ENCODE data around the gene PYY.
A peak's percentile ranks its signal among the peaks of the same experiment; 100 is the strongest.

PYY gene

DNA sequence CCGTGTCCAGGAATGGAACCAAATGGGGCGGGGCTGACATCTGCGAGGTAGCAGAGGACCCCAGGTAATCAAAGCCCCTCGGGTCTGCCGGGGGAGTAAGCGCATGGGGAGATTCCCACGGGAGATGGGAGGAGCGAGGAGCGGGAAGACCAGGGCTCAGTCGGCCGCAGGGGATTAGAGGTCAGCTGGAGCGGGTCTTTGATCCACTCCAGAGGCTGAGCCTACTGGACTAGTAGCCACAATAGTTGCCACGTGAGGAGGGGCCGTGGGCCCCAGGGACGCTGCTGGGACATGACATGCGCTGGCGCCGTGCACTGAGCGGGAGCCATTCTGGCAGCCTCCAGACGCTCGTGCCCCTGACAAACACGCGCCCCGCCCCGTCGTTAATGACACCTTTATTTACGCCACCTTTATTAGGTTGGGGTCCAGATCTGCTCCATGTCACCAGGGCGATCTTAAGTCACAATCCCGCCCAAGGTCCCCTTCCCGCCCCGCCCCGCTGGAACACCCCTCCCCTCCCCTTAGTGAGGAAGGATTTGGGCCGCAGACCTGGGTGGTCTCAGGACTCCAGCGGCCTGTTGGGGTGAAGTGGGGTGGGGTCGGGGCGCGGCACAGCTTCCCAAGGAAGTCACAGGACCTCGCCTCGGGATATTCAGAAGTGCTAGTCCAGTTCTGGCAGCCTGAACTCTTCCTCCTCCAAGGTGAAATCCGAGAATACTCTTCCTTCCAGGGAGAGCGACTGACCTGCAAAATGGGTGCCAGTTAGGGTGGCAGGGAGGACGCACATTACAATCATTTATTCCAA, 26.5 kb downstream of the PYY start:
- DNase-seq (ENCODE audit: extremely low read depth, low read depth) = no peak
- TF ChIP-seq, protein P1, sequence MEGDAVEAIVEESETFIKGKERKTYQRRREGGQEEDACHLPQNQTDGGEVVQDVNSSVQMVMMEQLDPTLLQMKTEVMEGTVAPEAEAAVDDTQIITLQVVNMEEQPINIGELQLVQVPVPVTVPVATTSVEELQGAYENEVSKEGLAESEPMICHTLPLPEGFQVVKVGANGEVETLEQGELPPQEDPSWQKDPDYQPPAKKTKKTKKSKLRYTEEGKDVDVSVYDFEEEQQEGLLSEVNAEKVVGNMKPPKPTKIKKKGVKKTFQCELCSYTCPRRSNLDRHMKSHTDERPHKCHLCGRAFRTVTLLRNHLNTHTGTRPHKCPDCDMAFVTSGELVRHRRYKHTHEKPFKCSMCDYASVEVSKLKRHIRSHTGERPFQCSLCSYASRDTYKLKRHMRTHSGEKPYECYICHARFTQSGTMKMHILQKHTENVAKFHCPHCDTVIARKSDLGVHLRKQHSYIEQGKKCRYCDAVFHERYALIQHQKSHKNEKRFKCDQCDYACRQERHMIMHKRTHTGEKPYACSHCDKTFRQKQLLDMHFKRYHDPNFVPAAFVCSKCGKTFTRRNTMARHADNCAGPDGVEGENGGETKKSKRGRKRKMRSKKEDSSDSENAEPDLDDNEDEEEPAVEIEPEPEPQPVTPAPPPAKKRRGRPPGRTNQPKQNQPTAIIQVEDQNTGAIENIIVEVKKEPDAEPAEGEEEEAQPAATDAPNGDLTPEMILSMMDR (IDR thresholded peaks at IDR 0.05; ENCODE audit: low read depth, low read length, missing control alignments) = no peak
- H3K4me3 ChIP-seq (replicated peaks; ENCODE audit: low read depth, low read length) = no peak overlapping the region

DNA sequence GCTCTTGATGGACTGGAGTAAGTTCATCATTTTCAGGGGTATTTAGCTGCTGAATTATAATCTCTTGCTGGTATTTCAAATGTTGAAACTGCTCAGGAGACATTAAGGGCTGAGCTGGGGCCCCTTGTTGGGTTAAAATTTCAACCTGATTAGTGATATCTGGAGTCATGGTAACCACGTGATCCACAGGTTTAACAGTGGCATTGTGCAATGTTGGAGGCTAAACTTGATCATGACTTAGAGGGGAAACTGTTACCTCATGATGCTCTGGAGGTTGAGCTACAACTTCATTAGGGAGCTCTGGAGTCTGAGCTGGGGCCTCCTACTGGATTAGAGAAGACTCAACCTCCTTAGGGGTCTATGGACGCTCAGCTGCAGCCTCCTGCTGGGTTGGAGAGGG, 29.2 kb downstream of the PYY start:
- DNase-seq (ENCODE audit: extremely low read depth, low read depth) = no peak
- H3K4me3 ChIP-seq (replicated peaks; ENCODE audit: low read depth, low read length) = no peak overlapping the region
- TF ChIP-seq, protein P1 (IDR thresholded peaks at IDR 0.05; ENCODE audit: low read depth, low read length, missing control alignments) = no peak

DNA sequence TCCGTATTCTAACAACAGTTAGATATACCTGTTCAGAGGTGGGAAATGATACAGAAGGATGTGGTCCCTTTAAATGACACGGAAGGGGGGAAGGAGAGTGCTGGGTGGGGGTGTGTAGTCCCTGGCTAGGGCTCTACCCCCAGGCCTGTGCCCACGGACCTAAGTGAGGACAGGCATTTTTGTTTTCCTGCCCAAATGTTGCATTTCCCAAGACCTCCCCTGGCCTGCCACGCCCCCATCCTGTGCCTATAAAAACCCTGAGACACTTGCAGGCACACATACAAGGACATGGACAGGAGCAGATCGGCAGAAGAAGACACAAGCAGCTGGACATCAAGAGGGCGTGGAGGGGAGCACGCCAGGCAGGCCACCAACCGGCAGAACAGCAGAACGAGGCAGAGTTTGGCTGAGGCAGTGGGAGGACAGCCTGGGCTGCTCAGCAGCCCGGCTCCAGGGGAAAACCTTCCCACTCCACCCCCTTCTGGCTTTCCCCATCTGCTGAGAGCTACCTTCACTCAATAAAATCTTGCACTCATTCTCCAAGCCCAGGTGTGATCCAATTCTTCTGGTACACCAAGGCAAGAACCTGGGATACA, 33.1 kb downstream of the PYY start:
- H3K4me3 ChIP-seq (replicated peaks; ENCODE audit: low read depth, low read length) = no peak overlapping the region
- TF ChIP-seq, protein P1 (IDR thresholded peaks at IDR 0.05; ENCODE audit: low read depth, low read length, missing control alignments) = no peak
- DNase-seq (ENCODE audit: extremely low read depth, low read depth) = no peak

DNA sequence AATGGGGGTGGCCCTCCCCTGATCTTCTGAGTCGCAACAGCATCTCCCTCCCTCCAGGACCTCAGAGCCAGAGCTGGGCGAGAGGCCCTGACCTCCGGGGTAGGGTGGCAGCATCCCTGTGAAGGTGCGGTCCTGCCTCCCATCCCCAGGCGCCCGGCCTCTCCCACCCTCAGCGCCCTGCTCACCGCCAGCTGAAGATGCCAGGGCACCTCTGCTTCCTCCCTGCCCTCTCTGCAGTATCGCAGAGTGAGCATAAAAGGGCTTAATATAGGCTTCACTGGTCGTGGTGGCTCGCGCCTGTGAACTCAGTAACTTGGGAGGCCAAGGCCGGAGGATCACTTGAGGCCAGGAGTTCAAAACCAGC, 35.7 kb downstream of the PYY start:
- no peak for DNase-seq (ENCODE audit: extremely low read depth, low read depth)
- no peak overlapping the region for H3K4me3 ChIP-seq (replicated peaks; ENCODE audit: low read depth, low read length)
- TF ChIP-seq, protein P1 (IDR thresholded peaks at IDR 0.05; ENCODE audit: low read depth, low read length, missing control alignments) = no peak

DNA sequence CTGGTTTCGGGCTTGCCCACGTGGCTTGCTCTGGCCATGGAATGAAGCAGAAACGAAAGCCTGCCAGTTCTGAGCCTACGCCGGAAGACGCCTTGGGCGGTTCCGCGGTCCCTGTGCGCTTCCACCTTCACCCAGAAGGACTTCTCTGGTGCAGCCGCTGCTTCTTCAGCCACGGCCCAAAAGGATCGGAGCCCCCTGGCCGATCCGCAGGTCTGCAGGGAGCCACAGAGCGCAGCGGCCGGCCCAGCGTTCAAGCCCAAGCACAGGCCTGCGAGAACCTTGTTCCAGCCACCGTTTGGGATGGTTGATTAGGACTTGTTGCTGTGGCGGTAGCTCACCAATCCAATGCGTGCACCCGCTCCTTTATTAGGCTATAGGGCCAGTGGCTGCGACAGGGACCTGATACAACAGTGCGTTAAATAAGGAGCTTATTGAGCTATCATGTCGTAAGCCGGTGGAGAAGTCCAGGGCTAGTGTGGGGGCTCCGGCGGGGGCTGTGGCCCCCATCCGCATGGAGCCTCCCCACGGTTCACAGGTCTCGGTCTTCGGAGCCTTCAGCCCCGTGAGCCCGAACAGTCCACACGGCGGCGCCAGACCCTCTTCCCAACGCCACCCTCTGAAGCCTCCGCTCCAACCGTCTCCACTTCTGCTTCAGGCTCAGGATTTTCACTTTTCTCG, 36.3 kb downstream of the PYY start:
- no peak for DNase-seq (ENCODE audit: extremely low read depth, low read depth)
- TF ChIP-seq, protein P1 (IDR thresholded peaks at IDR 0.05; ENCODE audit: low read depth, low read length, missing control alignments) = peak; percentile 45
- no peak overlapping the region for H3K4me3 ChIP-seq (replicated peaks; ENCODE audit: low read depth, low read length)

DNA sequence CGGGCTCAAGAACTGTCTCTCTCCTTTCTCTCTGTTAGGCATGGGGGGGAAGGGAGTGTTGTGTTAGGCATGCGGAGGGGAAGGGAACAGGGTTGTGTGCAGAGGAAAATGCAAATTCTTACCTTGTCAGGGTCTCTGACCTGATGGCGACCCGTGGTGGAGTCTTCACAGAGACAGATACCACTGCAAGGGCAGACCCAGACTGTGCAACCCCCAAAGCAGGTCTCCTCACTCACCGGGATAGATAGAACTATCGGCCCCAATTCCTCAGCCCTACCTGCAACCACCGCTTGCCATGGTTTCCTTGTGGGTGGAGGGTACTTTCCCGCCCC, 36.8 kb downstream of the PYY start:
- H3K4me3 ChIP-seq (replicated peaks; ENCODE audit: low read depth, low read length) = no peak overlapping the region
- TF ChIP-seq, protein P1 (IDR thresholded peaks at IDR 0.05; ENCODE audit: low read depth, low read length, missing control alignments) = no peak
- no peak for DNase-seq (ENCODE audit: extremely low read depth, low read depth)
